Measurements from ENCODE around the gene CCDC12. TPM values are rescaled to one million over a fixed set of nuclear protein-coding genes. Genes with fewer than 3 reads are reported as not detected.

Gene CCDC12
- total and polyA plus RNA-seq, 2 of the 13 experiments (the other 11 are each of a cell fraction or from before 2014, with no cell fraction given) = 30.1 to 49.5 TPM

DNA sequence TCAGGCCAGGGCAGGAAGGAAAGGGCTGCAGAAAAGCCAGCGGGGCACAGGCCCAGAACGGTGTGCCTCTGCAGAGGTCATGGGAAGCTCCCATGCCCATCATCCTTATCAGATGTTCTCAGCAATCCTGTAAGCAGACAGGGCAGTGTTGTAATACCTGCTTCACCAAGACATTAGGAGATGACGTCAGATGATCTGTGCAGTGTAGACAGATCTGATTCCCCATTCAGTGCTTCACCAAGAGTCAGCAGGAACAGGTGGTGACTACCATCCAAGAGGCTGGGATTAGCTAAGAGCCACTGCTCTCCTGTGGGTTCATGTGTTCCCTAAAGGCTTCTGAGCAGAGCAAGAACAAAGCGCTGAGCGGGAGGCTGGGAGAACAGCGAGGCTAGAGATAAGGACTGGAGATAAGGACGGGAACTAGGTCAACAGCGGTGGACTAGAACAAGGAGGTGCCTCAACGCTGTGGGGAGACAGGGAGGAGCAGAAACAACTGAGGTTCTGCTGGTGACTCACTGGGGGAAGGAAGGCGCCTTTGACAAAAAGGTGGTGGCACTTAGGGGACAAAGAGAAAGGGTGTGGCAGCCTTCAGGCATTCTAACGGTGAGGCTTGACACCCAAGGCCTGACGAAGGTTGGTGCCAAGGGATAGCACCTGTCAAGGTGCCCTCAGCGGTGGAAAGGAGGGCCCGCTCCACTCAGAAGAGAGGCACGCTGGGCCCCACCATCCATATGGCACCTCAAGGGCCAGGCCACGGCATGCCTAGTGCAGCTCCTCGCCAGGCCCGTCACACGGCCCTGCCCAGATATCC, 28.4 kb downstream of the CCDC12 start (continued):
- TF ChIP-seq, protein P1, sequence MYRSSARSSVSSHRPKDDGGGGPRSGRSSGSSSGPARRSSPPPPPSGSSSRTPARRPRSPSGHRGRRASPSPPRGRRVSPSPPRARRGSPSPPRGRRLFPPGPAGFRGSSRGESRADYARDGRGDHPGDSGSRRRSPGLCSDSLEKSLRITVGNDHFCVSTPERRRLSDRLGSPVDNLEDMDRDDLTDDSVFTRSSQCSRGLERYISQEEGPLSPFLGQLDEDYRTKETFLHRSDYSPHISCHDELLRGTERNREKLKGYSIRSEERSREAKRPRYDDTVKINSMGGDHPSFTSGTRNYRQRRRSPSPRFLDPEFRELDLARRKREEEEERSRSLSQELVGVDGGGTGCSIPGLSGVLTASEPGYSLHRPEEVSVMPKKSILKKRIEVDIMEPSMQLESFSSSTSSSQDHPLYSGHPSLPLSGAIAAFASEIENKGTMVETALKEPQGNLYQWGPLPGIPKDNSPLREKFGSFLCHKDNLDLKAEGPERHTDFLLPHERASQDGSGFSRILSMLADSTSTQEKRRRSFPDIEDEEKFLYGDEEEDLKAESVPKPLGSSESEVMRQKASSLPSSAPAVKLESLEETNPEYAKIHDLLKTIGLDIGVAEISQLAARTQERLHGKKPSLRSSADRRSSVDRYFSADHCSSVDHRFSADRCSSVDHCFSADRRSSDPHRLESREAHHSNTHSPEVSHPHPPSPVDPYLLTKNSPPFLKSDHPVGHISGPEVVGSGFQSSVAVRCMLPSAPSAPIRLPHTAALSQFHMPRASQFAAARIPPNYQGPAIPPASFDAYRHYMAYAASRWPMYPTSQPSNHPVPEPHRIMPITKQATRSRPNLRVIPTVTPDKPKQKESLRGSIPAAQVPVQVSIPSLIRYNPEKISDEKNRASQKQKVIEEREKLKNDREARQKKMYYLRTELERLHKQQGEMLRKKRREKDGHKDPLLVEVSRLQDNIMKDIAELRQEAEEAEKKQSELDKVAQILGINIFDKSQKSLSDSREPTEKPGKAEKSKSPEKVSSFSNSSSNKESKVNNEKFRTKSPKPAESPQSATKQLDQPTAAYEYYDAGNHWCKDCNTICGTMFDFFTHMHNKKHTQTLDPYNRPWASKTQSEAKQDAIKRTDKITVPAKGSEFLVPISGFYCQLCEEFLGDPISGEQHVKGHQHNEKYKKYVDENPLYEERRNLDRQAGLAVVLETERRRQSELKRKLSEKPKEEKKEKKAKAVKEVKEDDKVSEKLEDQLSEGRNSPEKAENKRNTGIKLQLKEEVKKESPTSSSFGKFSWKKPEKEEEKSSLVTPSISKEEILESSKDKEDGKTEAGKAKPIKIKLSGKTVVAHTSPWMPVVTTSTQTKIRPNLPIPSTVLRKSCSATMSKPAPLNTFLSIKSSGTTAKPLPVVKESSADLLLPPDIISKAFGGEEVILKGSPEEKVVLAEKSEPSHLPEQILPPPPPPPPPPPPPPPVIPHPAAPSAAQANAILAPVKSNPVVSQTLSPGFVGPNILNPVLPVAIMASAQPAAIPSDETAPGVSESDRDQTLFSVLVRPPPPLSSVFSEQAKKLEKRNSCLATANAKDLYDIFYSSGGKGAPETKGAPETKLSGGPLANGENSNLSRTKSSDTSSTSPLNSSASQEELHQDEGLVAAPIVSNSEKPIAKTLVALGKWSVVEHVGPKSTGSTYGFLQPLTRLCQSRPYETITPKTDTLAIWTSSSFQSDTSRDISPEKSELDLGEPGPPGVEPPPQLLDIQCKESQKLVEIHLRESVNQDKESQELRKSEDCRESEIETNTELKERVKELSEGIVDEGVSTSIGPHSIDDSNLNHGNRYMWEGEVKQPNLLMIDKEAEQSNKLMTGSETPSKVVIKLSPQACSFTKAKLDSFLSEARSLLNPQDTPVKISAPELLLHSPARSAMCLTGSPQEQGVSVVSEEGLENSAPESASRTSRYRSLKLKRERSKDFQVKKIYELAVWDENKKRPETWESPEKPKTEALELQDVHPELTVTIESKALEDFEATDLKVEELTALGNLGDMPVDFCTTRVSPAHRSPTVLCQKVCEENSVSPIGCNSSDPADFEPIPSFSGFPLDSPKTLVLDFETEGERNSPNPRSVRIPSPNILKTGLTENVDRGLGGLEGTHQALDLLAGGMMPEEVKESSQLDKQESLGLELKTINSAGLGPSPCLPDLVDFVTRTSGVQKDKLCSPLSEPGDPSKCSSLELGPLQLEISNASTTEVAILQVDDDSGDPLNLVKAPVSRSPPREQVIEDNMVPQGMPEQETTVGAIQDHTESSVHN (CRISPR knock-in tag; IDR thresholded peaks at IDR 0.05) = no peak
- TF ChIP-seq BORCS8-MEF2B (CRISPR knock-in tag; IDR thresholded peaks at IDR 0.05) (no peak), RFX5 (IDR thresholded peaks at IDR 0.05; ENCODE audit: low read depth, low read length) (no peak), TARDBP (CRISPR knock-in tag; IDR thresholded peaks at IDR 0.05) (no peak), SIX1 (CRISPR knock-in tag; IDR thresholded peaks at IDR 0.05; ENCODE audit: borderline replicate concordance) (no peak), TBP (CRISPR knock-in tag; IDR thresholded peaks at IDR 0.05) (no peak), ZSCAN21 (CRISPR knock-in tag; IDR thresholded peaks at IDR 0.05; ENCODE audit: borderline replicate concordance) (no peak), YY1 (IDR thresholded peaks at IDR 0.05; ENCODE audit: insufficient read depth, insufficient replicate concordance, low read depth, low read length) (no peak), FIP1L1 (IDR thresholded peaks at IDR 0.05; ENCODE audit: borderline replicate concordance, insufficient read depth, low read depth, low read length) (0 out of 2 replicates have a peak, but pooled peaks have one; percentile 17)
- TF ChIP-seq, protein P2, sequence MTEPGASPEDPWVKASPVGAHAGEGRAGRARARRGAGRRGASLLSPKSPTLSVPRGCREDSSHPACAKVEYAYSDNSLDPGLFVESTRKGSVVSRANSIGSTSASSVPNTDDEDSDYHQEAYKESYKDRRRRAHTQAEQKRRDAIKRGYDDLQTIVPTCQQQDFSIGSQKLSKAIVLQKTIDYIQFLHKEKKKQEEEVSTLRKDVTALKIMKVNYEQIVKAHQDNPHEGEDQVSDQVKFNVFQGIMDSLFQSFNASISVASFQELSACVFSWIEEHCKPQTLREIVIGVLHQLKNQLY (CRISPR knock-in tag; IDR thresholded peaks at IDR 0.05) = no peak
- TF ChIP-seq, protein P3, sequence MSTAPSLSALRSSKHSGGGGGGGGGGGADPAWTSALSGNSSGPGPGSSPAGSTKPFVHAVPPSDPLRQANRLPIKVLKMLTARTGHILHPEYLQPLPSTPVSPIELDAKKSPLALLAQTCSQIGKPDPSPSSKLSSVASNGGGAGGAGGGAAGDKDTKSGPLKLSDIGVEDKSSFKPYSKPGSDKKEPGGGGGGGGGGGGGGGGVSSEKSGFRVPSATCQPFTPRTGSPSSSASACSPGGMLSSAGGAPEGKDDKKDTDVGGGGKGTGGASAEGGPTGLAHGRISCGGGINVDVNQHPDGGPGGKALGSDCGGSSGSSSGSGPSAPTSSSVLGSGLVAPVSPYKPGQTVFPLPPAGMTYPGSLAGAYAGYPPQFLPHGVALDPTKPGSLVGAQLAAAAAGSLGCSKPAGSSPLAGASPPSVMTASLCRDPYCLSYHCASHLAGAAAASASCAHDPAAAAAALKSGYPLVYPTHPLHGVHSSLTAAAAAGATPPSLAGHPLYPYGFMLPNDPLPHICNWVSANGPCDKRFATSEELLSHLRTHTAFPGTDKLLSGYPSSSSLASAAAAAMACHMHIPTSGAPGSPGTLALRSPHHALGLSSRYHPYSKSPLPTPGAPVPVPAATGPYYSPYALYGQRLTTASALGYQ (CRISPR knock-in tag; IDR thresholded peaks at IDR 0.05) = no peak
- TF ChIP-seq, protein P4, sequence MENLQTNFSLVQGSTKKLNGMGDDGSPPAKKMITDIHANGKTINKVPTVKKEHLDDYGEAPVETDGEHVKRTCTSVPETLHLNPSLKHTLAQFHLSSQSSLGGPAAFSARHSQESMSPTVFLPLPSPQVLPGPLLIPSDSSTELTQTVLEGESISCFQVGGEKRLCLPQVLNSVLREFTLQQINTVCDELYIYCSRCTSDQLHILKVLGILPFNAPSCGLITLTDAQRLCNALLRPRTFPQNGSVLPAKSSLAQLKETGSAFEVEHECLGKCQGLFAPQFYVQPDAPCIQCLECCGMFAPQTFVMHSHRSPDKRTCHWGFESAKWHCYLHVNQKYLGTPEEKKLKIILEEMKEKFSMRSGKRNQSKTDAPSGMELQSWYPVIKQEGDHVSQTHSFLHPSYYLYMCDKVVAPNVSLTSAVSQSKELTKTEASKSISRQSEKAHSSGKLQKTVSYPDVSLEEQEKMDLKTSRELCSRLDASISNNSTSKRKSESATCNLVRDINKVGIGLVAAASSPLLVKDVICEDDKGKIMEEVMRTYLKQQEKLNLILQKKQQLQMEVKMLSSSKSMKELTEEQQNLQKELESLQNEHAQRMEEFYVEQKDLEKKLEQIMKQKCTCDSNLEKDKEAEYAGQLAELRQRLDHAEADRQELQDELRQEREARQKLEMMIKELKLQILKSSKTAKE (CRISPR knock-in tag; IDR thresholded peaks at IDR 0.05; ENCODE audit: borderline replicate concordance) = peak; percentile 87
- TF ChIP-seq, protein P5, sequence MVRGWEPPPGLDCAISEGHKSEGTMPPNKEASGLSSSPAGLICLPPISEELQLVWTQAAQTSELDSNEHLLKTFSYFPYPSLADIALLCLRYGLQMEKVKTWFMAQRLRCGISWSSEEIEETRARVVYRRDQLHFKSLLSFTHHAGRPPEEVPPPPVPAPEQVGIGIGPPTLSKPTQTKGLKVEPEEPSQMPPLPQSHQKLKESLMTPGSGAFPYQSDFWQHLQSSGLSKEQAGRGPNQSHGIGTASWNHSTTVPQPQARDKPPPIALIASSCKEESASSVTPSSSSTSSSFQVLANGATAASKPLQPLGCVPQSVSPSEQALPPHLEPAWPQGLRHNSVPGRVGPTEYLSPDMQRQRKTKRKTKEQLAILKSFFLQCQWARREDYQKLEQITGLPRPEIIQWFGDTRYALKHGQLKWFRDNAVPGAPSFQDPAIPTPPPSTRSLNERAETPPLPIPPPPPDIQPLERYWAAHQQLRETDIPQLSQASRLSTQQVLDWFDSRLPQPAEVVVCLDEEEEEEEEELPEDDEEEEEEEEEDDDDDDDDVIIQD (CRISPR knock-in tag; IDR thresholded peaks at IDR 0.05; ENCODE audit: low read depth) = no peak
